Uterus (tissue), 2 donors: ENCODE data around the gene CELF4.

Experiments used
- POLR2A ChIP-seq, 2 donors: fragments of 450-650 bp; IDR thresholded peaks; one replicate each; pipeline ENCODE4 v1.6.1; 2016; ENCODE audit warnings: antibody characterized with exemption in 2 of 2, mild to moderate bottlenecking in 1 of 2, moderate library complexity in 1 of 2
- TF ChIP-seq, protein P1 (sequence below), 4 experiments: fragments of 200-600 bp in 2 of 4; fragments of 450-650 bp in 2 of 4; sonication (generic) in 2 of 4; IDR thresholded peaks; one replicate each; pipeline ENCODE4 v1.5.1; 2016 to 2019; ENCODE audit warnings: antibody characterized with exemption in 4 of 4, mild to moderate bottlenecking in 2 of 4, moderate library complexity in 1 of 4

GRCh38 chr18:37375181-37375580, 190.4 kb downstream of the CELF4 start:
- TF ChIP-seq, protein P1, sequence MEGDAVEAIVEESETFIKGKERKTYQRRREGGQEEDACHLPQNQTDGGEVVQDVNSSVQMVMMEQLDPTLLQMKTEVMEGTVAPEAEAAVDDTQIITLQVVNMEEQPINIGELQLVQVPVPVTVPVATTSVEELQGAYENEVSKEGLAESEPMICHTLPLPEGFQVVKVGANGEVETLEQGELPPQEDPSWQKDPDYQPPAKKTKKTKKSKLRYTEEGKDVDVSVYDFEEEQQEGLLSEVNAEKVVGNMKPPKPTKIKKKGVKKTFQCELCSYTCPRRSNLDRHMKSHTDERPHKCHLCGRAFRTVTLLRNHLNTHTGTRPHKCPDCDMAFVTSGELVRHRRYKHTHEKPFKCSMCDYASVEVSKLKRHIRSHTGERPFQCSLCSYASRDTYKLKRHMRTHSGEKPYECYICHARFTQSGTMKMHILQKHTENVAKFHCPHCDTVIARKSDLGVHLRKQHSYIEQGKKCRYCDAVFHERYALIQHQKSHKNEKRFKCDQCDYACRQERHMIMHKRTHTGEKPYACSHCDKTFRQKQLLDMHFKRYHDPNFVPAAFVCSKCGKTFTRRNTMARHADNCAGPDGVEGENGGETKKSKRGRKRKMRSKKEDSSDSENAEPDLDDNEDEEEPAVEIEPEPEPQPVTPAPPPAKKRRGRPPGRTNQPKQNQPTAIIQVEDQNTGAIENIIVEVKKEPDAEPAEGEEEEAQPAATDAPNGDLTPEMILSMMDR (IDR thresholded peaks at IDR 0.05): no peak
- TF ChIP-seq POLR2A (IDR thresholded peaks at IDR 0.05): no peak
